HEK293 (cell line): ENCODE data around the gene PCK1.

Experiments
- CTCF ChIA-PET: fragments of 350-600 bp; formaldehyde crosslinking; extraction: SDS; loops from one replicate; lab custom pipeline; 2021; ENCODE audit warnings: antibody characterized with exemption; lab: Yijun Ruan, JAX
- POLR2A ChIA-PET: fragments of 300-600 bp; formaldehyde crosslinking; extraction: SDS; loops from one replicate; lab custom pipeline; 2020; ENCODE audit warnings: antibody characterized with exemption, inconsistent platforms; lab: Yijun Ruan, JAX
- H3K27ac ChIP-seq: fragments of 200-500 bp; sonication (Bioruptor generic); 2 replicates; pipeline ENCODE4 v1.5.1; 2014; ENCODE audit warnings: low read depth, low read length, control low read depth, inconsistent platforms; ENCODE audit errors: extremely low read depth
- H3K36me3 ChIP-seq, 2 experiments: fragments of 200-500 bp in 1 of 2; sonication (Bioruptor generic) in 1 of 2; 1 replicate in 1 of 2; 2 replicates in 1 of 2; pipeline ENCODE4 v1.5.1; 2014 to 2017; ENCODE audit warnings: inconsistent platforms in 2 of 2, low read length in 2 of 2; ENCODE audit not compliant: control insufficient read depth in 2 of 2, insufficient read depth in 1 of 2
- H3K4me1 ChIP-seq: fragments of 200-500 bp; sonication (Bioruptor generic); 2 replicates; pipeline ENCODE4 v1.5.1; 2014; ENCODE audit warnings: mild to moderate bottlenecking, low read length, inconsistent platforms; ENCODE audit not compliant: control insufficient read depth, insufficient read depth
- H3K4me3 ChIP-seq: 2 replicates; pipeline ENCODE4 v1.5.1; 2011; ENCODE audit warnings: low read depth, mild to moderate bottlenecking, control low read depth, low read length, moderate library complexity
- H3K9me3 ChIP-seq: fragments of 200-500 bp; sonication (Bioruptor generic); 2 replicates; pipeline ENCODE4 v1.5.1; 2014; ENCODE audit warnings: low read depth, low read length, inconsistent platforms; ENCODE audit not compliant: control insufficient read depth, insufficient read depth
- BCL11A ChIP-seq: fragments of 450-650 bp; formaldehyde crosslinking; IDR thresholded peaks from 2 replicates; pipeline ENCODE4 v1.5.1; 2016; ENCODE audit warnings: low read depth, missing biosample characterization, missing genetic modification characterization
- EGR2 ChIP-seq: fragments of 450-650 bp; formaldehyde crosslinking; IDR thresholded peaks from 2 replicates; pipeline ENCODE4 v1.5.1; 2016; ENCODE audit warnings: low read depth, missing biosample characterization, missing genetic modification characterization
- GLI2 ChIP-seq: fragments of 450-650 bp; formaldehyde crosslinking; IDR thresholded peaks from 2 replicates; pipeline ENCODE4; 2017; ENCODE audit warnings: missing biosample characterization, missing genetic modification characterization, low read depth, borderline replicate concordance
- PRDM1 ChIP-seq: fragments of 450-650 bp; formaldehyde crosslinking; IDR thresholded peaks from 2 replicates; pipeline ENCODE4; 2016; ENCODE audit warnings: missing biosample characterization, missing genetic modification characterization
- TCF7L2 ChIP-seq: IDR thresholded peaks from 2 replicates; pipeline ENCODE4 v1.6.1; 2011; ENCODE audit warnings: low read depth, mild to moderate bottlenecking, inconsistent platforms, low read length, moderate library complexity, borderline replicate concordance
- WT1 ChIP-seq: fragments of 450-650 bp; formaldehyde crosslinking; IDR thresholded peaks from 2 replicates; pipeline ENCODE4 v1.5.1; 2016; ENCODE audit warnings: missing biosample characterization, missing genetic modification characterization
- ZFHX2 ChIP-seq: fragments of 450-650 bp; formaldehyde crosslinking; conservative IDR thresholded peaks from 2 replicates; pipeline ENCODE4 v1.5.1; 2016; ENCODE audit warnings: missing biosample characterization, missing genetic modification characterization
- ZNF132 ChIP-seq: fragments of 450-650 bp; formaldehyde crosslinking; IDR thresholded peaks from 2 replicates; pipeline ENCODE4 v1.5.1; 2017; ENCODE audit warnings: missing biosample characterization, missing genetic modification characterization, borderline replicate concordance
- ZNF138 ChIP-seq: fragments of 450-650 bp; formaldehyde crosslinking; IDR thresholded peaks from 2 replicates; pipeline ENCODE4 v1.5.1; 2016; ENCODE audit warnings: missing biosample characterization, missing genetic modification characterization, borderline replicate concordance
- ZNF214 ChIP-seq: fragments of 450-650 bp; formaldehyde crosslinking; IDR thresholded peaks from 2 replicates; pipeline ENCODE4 v1.5.1; 2017; ENCODE audit warnings: missing biosample characterization, mild to moderate bottlenecking, missing genetic modification characterization, borderline replicate concordance
- ZNF24 ChIP-seq: fragments of 450-650 bp; formaldehyde crosslinking; IDR thresholded peaks from 2 replicates; pipeline ENCODE4 v1.5.1; 2016; ENCODE audit warnings: missing biosample characterization, missing genetic modification characterization
- ZNF48 ChIP-seq: fragments of 450-650 bp; formaldehyde crosslinking; IDR thresholded peaks from 2 replicates; pipeline ENCODE4 v1.5.1; 2016; ENCODE audit warnings: missing biosample characterization, missing genetic modification characterization
- ZNF585B ChIP-seq: fragments of 450-650 bp; formaldehyde crosslinking; IDR thresholded peaks from 2 replicates; pipeline ENCODE4 v1.5.1; 2016; ENCODE audit warnings: missing biosample characterization, missing genetic modification characterization
- ZNF664 ChIP-seq: fragments of 450-650 bp; formaldehyde crosslinking; IDR thresholded peaks from 2 replicates; pipeline ENCODE4 v1.5.1; 2016; ENCODE audit warnings: missing biosample characterization, missing genetic modification characterization
- ZNF707 ChIP-seq: fragments of 450-650 bp; formaldehyde crosslinking; IDR thresholded peaks from 2 replicates; pipeline ENCODE4 v1.5.1; 2016; ENCODE audit warnings: missing biosample characterization, missing genetic modification characterization
- ZNF777 ChIP-seq: fragments of 450-650 bp; formaldehyde crosslinking; IDR thresholded peaks from 2 replicates; pipeline ENCODE4 v1.5.1; 2017; ENCODE audit warnings: missing biosample characterization, missing genetic modification characterization, borderline replicate concordance
- ZXDB ChIP-seq: fragments of 450-650 bp; formaldehyde crosslinking; IDR thresholded peaks from 2 replicates; pipeline ENCODE4 v1.5.1; 2016; ENCODE audit warnings: missing biosample characterization, missing genetic modification characterization
- TF ChIP-seq, protein P1 (sequence below): fragments of 450-650 bp; formaldehyde crosslinking; IDR thresholded peaks from 2 replicates; pipeline ENCODE4 v1.5.1; 2016; ENCODE audit warnings: missing biosample characterization, missing genetic modification characterization
- TF ChIP-seq, protein P2 (sequence below): fragments of 450-650 bp; formaldehyde crosslinking; IDR thresholded peaks from 2 replicates; pipeline ENCODE4 v1.5.1; 2017; ENCODE audit warnings: missing biosample characterization, missing genetic modification characterization
- TF ChIP-seq, protein P3 (sequence below): fragments of 450-650 bp; formaldehyde crosslinking; conservative IDR thresholded peaks from 2 replicates; pipeline ENCODE4 v1.5.1; 2016; ENCODE audit warnings: low read depth, missing biosample characterization, missing genetic modification characterization

Gene PCK1

DNA sequence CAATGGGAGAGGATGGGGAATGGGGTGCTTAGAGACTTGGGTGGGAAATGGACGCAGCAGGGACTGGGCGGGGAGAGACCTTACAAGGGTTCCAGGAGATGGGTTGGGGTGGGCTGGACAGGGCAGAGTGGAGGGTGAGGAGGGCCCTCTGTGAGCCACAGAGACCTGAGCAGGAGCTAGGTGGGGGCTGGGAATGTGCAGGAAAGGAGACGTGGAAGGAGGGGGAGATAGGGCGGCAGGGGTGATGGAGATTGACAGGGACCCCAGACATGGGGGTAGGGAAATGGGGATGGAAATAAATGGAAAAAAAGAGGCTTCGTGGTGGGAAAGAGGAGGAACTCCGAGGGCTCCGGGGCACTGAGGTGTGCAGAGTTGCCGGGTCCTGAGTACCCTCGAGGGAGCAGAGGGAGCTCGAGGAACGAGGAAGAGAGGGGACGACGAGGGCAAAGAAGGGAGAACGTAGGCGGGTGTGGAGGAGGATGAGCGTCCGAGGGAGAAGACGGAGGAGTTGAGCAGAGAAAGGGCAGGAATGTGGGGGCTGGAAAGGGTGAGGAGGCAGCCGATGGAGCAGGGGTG, 33.9 kb upstream of the PCK1 start:
- ChIA-PET POLR2A (no interaction called here), CTCF (interaction anchor here (0.9 to 1.2 kb wide), 6 partner anchors 9 to 655 kb away, joined by 3 to 5 read pairs (median 4); no protein-coding TSS in a partner anchor)
- Histone ChIP-seq H3K9me3 (no peaks in the 10 kb centered on the region), H3K27ac (no peak overlapping the region), H3K4me1 (no peaks in the 10 kb centered on the region), H3K4me3 (no peak overlapping the region), H3K36me3 (no peaks in the 10 kb centered on the region)
- peak; percentile 83 for TF ChIP-seq ZFHX2 (tag by site-specific recombination)
- TF ChIP-seq TCF7L2 = no peak
- TF ChIP-seq ZNF132 = no peak
- no peak for TF ChIP-seq PRDM1
- TF ChIP-seq ZNF138 (tag by site-specific recombination) = no peak
- no peak for TF ChIP-seq ZXDB
- no peak for TF ChIP-seq ZNF48 (tag by site-specific recombination)
- peak; percentile 93 for TF ChIP-seq EGR2 (tag by site-specific recombination)
- no peak for TF ChIP-seq ZNF707 (tag by site-specific recombination)
- TF ChIP-seq ZNF777 (tag by site-specific recombination) = no peak
- TF ChIP-seq, protein P1, sequence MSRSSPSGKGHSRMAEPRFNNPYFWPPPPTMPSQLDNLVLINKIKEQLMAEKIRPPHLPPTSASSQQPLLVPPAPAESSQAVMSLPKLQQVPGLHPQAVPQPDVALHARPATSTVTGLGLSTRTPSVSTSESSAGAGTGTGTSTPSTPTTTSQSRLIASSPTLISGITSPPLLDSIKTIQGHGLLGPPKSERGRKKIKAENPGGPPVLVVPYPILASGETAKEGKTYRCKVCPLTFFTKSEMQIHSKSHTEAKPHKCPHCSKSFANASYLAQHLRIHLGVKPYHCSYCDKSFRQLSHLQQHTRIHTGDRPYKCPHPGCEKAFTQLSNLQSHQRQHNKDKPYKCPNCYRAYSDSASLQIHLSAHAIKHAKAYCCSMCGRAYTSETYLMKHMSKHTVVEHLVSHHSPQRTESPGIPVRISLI = no peak

GRCh38 chr20:57527728-57528127, 33.2 kb upstream of the PCK1 start:
- CTCF ChIA-PET = interaction anchor here (0.9 to 1.2 kb wide), 6 partner anchors 10 to 654 kb away, joined by 3 to 5 read pairs (median 4); no protein-coding TSS in a partner anchor

GRCh38 chr20:57528148-57528547, 32.8 kb upstream of the PCK1 start:
- Histone ChIP-seq H3K9me3 (no peaks in the 10 kb centered on the region), H3K27ac (no peak overlapping the region), H3K36me3 (no peaks in the 10 kb centered on the region), H3K4me3 (no peak overlapping the region), H3K4me1 (no peaks in the 10 kb centered on the region)
- no peak for TF ChIP-seq BCL11A (tag by site-specific recombination)
- TF ChIP-seq WT1 (tag by site-specific recombination) = 0 out of 2 replicates have a peak, but pooled peaks have one; percentile 27
- TF ChIP-seq, protein P2, sequence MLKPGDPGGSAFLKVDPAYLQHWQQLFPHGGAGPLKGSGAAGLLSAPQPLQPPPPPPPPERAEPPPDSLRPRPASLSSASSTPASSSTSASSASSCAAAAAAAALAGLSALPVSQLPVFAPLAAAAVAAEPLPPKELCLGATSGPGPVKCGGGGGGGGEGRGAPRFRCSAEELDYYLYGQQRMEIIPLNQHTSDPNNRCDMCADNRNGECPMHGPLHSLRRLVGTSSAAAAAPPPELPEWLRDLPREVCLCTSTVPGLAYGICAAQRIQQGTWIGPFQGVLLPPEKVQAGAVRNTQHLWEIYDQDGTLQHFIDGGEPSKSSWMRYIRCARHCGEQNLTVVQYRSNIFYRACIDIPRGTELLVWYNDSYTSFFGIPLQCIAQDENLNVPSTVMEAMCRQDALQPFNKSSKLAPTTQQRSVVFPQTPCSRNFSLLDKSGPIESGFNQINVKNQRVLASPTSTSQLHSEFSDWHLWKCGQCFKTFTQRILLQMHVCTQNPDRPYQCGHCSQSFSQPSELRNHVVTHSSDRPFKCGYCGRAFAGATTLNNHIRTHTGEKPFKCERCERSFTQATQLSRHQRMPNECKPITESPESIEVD = peak; percentile 90
- TF ChIP-seq ZNF664 (tag by site-specific recombination) = peak; percentile 57; the same call in 1 of the 2 replicates
- POLR2A ChIA-PET = no interaction called here
- CTCF ChIA-PET = interaction anchor here (1.2 kb wide), 2 partner anchors 11 to 48 kb away, joined by 3 to 5 read pairs; no protein-coding TSS in a partner anchor

More at GRCh38 chr20:57527728-57528127, 33.2 kb upstream of the PCK1 start:
- Histone ChIP-seq H3K4me3 (no peak overlapping the region), H3K9me3 (no peaks in the 10 kb centered on the region), H3K27ac (no peak overlapping the region), H3K4me1 (no peaks in the 10 kb centered on the region), H3K36me3 (no peaks in the 10 kb centered on the region)
- TF ChIP-seq, protein P3, sequence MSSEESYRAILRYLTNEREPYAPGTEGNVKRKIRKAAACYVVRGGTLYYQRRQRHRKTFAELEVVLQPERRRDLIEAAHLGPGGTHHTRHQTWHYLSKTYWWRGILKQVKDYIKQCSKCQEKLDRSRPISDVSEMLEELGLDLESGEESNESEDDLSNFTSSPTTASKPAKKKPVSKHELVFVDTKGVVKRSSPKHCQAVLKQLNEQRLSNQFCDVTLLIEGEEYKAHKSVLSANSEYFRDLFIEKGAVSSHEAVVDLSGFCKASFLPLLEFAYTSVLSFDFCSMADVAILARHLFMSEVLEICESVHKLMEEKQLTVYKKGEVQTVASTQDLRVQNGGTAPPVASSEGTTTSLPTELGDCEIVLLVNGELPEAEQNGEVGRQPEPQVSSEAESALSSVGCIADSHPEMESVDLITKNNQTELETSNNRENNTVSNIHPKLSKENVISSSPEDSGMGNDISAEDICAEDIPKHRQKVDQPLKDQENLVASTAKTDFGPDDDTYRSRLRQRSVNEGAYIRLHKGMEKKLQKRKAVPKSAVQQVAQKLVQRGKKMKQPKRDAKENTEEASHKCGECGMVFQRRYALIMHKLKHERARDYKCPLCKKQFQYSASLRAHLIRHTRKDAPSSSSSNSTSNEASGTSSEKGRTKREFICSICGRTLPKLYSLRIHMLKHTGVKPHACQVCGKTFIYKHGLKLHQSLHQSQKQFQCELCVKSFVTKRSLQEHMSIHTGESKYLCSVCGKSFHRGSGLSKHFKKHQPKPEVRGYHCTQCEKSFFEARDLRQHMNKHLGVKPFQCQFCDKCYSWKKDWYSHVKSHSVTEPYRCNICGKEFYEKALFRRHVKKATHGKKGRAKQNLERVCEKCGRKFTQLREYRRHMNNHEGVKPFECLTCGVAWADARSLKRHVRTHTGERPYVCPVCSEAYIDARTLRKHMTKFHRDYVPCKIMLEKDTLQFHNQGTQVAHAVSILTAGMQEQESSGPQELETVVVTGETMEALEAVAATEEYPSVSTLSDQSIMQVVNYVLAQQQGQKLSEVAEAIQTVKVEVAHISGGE (tag by site-specific recombination) = no peak
- TF ChIP-seq WT1 (tag by site-specific recombination) (no peak), PRDM1 (no peak), ZNF24 (tag by site-specific recombination) (no peak), ZNF214 (tag by site-specific recombination) (no peak), ZNF585B (tag by site-specific recombination) (no peak), GLI2 (no peak), ZNF132 (no peak)
- POLR2A ChIA-PET = no interaction called here
